GM19043 (cell line): Measurements from ENCODE around the gene RPEL1.
"Not testable (repeated sequence)": the region's sequence is repeated elsewhere in the genome, so short reads cannot be mapped to it uniquely, and the experiment has no call there.

Experiments used
- ATAC-seq: cut with Tn5 transposase; IDR thresholded peaks from one replicate; pipeline ENCODE4 v1.9.1; 2021; ENCODE audit warnings: low read depth; ENCODE audit not compliant: unreplicated experiment

Gene RPEL1

DNA sequence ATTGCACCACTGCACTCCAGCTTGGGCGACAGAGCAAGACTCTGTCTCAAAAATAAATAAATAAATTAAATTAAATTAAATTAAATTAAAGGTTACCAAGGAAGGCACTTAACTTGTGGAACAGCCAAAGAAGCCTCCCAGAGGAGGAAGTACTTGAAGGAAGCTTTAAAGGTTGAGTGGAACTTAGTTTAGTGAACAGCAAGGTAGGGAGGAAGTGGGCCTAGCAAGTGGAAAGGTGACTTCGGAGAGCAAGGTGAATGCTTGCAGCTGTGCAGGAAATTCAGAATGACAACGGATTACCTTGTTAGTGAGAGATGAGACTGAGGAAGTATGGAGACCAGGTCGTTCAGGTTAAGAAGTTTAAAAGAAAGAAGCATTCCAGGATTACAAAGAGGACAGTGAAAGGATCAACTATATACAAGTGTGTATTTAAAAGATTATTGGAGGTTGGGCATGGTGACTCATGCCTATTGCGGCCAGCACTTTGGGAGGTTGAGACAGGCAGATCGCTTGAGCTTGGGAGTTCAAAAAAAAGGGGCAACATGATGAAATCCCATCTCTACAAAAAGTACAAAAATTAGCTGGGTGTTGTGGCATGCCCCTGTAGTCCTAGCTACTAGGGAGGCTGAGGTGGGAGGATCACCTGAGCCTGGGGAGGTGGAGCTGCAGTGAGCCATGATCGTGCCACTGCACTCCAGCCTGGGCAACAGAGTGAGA is 12.8 kb upstream of the RPEL1 start:
- no peak for ATAC-seq

DNA sequence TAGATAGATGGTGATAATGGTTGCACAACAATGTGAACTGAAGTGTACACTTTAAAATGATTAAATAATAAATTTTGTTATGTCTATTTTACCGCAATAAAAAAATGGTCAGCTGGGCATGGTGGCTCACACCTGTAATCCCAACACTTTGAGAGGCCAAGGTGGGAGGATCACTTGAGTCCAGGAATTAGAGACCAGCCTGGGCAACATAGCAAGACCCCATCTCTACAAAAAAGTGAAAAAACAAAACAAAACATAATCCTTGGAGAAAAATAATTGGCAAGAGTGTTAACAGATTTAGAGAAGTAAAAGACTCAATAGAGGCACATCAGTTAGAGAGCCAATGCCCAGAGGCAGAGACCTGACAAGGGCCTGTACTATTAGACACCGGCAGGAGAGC is 9.9 kb upstream of the RPEL1 start:
- ATAC-seq = no peak

DNA sequence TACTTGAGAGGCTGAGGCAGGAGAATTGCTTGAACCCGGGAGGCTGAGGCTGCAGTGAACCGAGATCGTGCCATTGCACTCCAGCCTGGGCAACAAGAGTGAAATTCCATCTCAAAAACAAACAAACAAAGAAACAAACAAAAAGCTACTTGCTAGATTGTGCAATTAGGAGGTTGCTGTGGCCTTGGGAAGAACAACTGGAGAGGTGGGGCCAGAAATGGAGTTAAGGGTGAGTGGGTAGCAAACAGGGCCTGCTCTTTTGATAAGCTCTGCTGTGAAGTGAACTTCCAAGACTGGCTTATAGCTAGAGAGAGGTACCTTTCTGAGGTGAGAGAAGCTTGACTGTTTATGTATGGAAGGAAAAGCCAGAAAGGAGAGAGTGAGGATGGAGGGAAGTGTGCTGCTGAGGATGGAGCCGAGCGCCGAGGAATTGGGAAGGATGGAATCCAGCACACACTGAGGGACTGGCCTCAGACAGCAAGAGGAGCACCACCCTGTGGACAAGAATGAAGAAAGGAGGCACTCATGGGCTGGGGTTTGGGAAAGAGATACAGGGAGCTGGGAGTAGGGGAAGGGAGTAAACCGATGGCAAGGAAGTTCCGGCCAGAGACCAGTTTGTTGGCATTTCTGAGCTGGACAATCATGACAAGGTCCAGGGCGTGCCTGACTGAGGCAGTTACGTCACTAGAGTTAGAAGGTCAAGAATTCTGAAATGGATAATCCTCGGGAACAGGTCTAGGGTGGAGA is 7.0 kb upstream of the RPEL1 start:
- no peak for ATAC-seq

DNA sequence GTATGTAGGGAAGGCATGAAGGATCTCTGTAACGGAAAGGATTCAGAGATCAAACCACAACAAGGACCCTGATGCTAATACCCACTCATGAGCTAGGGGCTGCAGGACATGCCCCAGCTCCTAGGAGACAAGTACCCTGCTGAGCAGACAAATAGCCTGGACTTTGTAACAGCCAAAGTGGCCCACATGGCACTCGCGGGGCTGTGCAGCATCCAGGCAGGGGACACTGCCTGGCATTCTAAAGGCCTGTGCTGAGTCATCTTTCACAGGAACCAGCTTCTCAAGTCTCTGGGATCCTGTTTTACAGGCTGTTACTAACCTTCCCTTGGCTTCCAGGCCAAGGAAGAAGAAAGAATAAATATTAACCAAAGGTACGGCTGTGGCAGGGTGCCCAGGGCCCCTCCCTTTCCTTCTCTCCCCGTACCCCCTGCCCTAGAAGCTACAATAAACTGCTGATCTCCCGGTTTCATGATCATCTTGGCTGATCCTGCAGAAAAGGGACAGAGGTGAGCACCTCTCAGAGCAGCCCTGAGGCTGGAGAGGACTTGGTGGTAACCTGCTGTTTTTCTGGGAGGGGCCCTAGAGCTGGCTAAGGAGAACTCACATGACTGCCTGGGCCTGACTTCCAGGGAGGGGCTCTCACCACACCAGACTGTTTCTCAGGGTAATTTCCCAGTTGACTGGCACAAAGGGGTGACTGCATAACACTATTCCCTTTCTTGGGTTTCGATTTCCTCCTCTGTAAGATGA is 4.2 kb upstream of the RPEL1 start:
- ATAC-seq = no peak

DNA sequence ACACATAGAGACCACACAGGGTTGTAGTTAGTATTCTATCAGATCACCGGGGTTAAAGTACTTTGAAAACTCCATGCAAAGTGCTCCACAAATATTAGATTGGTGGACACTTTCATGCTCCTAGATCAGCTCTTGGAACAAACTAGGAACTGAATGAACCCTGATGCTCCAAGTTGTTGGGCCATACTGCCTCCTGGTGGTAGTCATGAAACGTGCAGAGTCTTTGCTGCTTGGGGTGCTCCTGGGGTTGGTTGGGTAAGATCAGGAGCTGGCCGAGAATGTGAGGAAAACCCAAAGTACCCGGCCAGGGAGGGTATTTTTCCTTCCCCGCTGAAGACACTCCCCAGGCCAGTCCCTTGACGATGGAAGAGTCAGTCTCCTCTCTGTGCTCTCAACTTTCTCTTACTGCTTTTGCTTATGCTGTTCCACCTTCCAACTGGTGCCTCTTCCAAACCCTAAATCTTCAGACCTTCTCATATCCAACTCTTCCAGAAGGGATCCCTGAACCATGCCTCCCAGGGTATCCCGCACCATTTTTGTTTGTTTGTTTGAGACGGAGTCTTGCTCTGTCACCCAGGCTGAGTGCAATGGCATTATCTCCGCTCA is 918 bp upstream of the RPEL1 start:
- ATAC-seq = no peak

DNA sequence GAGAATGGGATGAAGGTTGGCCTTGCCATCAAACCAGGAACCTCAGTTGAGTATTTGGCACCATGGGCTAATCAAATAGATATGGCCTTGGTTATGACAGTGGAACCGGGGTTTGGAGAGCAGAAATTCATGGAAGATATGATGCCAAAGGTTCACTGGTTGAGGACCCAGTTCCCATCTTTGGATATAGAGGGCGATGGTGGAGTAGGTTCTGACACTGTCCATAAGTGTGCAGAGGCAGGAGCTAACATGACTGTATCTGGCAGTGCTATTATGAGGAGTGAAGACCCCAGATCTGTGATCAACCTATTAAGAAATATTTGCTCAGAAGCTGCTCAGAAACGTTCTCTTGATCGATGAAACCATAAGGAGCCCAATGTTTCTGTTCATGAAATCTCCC is 637 bp downstream of the RPEL1 start:
- no peak for ATAC-seq

DNA sequence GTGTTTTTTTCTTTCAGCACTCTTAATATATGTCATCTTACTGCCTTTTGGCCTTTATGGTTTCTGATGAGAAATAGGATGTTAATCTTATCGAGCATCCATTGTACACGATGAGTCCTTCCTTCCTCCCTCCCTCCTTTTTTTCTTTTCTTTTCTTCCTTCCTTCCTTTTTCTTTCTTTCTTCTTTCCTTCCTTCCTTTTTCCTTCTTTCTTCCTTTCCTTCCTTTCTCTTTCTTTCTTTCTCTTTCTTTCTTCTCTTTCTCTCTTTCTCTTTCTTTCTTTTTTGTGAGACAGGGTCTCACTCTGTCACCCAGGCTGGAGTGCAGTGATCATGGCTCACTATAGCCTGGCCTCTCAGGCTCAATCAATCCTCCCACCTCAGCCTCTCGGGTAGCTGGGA is 8.4 kb downstream of the RPEL1 start:
- no peak for ATAC-seq

DNA sequence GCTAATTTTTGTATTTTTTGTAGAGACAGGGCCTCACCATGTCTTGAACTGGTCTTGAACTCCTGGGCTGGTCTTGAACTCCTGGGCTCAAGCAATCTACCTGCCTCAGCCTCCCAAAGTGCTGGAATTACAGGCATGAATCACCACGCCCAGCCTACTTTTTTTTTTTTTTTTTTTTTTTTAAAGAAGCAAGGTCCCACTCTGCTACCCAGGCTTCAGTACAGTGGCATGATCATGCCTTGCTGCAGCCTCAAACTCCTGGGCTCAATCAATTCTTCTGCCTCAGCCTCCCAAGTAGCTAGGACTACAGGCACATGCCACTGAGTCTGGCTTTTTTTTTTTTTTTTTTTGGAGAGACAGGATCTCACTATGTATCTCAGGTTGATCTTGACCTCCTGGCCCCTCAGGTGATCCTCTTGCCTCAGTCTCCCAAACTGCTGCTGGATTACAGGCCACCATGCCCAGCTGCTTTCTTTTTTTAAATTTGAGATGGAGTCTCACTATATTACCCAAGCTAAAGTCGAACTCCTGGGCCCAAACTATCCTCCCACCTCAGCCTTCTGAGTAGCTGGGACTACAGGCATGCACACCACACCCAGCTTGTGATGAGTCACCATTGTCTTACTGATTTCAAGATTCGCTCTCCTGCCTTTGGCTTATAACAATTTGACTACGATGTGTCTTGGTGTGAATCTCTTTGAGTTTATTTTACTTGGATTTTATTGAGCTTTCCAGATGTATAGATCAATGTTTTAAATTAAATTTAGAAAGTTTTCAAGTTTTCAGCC is 9.0 kb downstream of the RPEL1 start:
- ATAC-seq = no peak

DNA sequence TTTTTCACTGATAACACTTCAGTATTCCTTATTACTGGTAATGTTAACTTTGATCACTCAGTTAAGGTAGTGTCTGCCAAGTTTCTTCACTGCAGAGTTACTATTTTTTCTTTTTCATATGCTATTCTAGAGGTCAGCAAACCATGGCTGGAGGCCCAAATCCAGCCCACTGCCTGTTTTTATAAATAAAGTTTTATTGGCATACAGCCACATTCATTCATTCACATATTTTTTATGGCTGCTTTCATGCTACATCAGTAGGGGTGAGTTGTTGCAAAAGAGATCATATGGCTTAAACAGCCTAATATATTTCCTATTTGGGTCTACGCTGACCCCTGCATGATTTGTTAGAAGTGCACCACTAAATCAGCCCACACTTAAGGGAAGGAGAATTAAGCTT is 10.9 kb downstream of the RPEL1 start:
- no peak for ATAC-seq

DNA sequence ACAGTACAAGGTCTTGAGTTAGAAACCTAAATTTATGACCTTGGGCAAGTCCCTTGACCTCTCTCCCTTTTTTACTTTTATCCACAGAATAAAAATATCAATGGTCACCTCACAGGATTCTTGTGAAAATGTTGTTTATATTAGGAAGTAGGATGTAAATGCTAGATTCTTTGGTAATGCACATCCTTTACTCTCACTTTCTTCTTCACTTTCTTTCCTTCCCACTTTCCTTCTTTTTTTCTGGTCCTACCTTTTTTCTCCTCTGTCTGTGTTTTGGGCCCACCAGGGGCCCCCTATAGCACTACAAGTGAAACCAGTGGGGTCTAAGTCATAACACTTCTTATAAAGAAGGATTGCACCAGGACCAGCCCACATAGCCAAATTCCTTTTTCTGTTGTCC is 12.1 kb downstream of the RPEL1 start:
- no peak for ATAC-seq

DNA sequence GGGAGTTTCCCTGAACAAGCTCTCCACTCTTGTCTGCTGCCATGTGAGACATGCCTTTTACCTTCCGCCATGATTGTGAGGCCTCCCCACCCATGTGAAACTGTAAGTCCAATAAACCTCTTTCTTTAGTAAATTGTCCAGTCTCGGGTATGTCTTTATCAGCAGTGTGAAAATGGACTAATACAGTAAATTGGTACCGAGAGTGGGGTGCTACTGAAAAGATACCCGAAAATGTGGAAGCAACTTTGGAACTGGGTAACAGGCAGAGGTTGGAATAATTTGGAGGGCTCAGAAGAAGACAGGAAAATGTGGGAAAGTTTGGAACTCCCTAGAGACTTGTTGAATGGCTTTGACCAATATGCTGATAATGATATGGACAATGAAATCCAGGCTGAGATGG is 13.2 kb downstream of the RPEL1 start:
- ATAC-seq = not testable (repeated sequence)

DNA sequence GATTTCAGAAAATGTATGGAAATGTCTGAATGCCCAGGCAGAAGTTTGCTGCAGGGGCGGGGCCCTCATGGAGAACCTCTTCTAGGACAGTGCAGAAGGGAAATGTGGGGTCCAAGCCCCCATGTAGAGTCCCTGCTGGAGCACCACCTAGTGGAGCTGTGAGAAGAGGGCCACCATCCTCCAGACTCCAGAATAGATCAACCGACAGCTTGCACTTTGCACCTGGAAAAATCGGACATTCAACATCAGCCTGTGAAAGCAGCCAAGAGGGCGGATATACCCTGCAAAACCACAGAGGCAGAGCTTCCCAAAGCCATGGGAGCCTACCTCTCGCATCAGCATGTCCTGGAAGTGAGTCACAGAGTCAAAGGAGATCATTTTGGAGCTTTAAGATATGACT is 14.3 kb downstream of the RPEL1 start:
- ATAC-seq = no peak

DNA sequence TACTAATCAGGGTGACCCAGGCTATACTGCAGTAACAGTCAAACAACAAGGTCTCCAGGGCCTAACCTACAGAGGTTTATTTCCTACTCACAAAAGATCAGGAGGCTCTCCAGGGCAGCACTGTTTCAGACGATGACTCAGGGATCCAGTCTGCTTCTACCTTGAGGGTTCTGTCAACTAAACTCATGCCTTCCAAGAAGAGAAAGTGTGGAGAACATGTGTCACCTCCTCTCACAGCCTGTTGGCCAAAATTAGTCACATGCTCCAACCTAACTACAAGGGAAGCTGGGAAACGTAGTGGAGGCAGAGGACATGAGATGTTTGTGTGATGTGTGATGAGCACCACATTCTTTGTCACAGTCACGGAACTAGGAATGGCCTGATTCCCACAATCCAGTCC is 16.5 kb downstream of the RPEL1 start:
- ATAC-seq = no peak

DNA sequence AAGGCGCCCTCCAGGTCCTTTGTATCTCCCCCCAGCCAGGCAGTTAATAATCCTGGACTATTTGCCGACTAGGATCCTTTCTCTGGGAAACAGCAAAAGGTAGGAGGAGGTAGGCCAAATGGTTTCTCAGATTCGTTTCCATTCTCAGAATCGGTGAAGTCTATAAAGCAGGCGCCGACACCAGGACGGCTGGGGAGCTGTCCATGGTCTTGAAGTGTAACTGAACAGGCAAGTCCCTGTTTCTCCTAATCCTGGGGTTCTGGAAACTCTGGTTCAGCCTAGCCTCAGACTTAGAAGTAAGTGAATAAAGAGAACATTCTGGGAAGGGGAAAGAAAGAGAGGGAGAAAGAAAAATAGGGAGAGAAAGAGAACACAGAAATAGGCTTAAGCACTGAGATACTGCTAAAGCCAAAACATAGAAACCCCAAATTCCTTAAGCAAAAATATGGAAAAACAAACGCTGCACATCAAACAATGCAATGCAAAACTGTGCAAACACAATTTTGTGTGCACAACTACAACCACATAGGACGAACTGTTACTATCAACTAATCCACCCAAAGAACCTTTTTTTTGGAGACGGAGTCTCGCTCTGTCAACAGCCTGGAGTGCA is 20.1 kb downstream of the RPEL1 start:
- no peak for ATAC-seq

DNA sequence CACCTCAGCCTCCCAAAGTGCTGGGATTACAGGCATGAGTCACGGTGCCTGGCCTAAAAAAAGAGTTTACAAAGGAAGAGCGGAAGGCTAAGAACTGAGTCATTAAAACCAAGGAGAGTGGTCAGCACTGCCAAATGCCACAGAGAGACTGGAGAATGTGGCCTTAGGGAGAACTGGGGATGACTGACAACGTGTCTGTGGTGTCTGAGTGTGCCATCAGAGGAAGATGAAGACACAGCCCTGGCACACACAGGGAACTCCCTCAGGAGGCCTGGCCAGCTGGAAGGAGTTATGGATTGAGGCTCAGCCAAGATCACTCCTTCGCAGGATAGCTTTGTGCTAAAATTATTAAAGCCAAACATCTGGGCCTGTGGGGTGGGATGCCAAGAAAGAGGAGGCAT is 27.4 kb downstream of the RPEL1 start:
- no peak for ATAC-seq

DNA sequence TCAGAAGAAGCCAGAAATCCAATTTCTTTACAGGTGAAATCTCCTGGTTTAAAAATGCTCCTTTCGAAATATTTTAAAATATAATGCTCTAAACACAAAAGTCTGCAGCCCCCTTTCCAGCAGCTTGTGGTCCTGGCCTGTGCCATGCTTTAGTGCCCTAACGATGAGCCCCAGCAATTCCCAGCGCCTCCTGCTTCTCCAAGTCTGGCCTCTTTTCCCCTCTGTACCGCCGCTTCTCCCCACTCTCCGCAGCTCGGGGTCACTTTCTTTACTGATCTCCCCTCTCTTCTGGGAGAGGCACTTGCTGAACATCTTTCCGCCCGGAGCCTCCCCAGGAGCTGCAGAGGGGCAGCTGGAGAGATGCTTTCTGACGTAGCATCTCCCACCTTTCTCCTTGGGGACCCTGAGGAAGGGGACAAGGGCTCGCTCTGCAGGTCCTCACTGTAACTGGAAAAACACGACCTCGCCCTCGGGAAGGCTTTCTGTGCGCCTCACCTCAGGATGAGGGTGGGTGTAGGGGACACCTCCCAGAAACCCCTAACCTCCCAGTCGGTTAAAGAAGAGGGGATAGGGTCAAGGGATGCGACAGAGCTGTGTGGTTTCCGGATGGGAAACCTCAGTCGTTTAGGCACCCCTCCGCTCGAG is 30.7 kb downstream of the RPEL1 start:
- no peak for ATAC-seq

DNA sequence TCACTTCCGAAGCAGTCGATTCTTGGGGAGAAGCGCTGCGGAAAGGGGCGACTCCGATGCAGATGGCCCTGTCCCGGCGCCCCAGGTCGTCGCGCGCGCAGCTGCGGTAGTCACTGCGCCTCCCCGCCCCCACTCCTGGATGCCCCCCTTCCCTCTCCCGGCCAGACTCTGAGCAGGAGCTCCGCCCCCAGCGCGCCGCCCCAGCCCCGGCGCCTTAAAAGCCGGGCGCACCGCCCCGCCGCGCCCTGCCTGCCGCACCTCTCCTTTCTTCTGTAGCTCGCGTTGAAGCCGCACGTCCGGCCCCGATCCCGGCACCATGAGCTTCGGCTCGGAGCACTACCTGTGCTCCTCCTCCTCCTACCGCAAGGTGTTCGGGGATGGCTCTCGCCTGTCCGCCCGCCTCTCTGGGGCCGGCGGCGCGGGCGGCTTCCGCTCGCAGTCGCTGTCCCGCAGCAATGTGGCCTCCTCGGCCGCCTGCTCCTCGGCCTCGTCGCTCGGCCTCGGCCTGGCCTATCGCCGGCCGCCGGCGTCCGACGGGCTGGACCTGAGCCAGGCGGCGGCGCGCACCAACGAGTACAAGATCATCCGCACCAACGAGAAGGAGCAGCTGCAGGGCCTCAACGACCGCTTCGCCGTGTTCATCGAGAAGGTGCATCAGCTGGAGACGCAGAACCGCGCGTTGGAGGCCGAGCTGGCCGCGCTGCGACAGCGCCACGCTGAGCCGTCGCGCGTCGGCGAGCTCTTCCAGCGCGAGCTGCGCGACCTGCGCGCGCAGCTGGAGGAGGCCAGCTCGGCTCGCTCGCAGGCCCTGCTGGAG is 31.4 kb downstream of the RPEL1 start, which contains the start of gene INA:
Gene INA (plus strand): TSS at position 243 of the 817 bp plus-strand sequence. CDS start 74 bp downstream, at position 317.
- ATAC-seq = no peak

DNA sequence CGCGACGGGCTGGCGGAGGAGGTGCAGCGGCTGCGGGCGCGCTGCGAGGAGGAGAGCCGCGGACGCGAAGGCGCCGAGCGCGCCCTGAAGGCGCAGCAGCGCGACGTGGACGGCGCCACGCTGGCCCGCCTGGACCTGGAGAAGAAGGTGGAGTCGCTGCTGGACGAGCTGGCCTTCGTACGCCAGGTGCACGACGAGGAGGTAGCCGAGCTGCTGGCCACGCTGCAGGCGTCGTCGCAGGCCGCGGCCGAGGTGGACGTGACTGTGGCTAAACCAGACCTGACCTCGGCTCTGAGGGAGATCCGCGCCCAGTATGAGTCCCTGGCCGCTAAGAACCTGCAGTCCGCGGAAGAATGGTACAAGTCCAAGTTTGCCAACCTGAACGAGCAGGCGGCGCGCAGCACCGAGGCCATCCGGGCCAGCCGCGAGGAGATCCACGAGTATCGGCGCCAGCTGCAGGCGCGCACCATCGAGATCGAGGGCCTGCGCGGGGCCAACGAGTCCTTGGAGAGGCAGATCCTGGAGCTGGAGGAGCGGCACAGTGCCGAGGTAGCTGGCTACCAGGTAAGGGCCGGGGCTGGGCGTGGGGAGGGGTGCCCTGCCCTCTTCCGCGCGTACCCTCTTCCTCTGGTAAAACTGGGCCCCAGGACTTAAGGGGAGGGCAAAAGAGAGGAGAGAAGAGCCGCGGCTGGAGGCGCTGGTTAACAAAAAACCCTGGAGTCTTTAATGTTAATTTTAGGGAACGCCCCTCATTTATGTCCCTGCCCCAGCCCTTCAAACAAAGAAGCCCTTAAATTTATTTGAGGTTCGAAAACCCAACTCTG is 32.2 kb downstream of the RPEL1 start:
- no peak for ATAC-seq
